ENCODE data around the gene SH3BP4.
"Not testable (repeated sequence)": the region's sequence is repeated elsewhere in the genome, so short reads cannot be mapped to it uniquely, and the experiment has no call there.

SH3BP4 gene

DNA sequence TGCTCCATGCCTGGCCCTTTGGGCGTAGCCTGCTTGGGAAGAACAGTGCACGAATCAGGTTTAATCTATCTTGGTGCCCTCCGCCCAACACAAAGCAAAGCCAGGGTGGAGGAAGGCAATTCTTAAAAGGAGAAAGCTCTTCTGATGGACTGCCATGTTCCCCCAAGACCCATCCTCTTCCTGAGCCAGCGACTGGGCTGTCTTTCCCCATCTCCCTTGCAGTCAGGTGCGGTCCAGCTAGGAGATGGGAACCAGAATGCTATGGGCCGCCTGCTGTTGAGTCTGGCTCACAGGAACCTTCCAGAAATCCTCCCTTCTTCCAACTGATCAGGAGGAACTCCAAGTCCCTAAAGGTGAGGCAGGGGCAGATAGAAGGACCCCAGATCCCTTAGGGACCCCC is 105.0 kb downstream of the SH3BP4 start:
- no peak for DNase-seq (ENCODE audit: low read depth)

- DNase-seq (ENCODE audit: low read depth): not testable (repeated sequence)
Measured at GRCh38 chr2:235057616-235058015, 105.8 kb downstream of the SH3BP4 start.

- no peak for DNase-seq (ENCODE audit: low read depth)
Measured at GRCh38 chr2:235059161-235059560, 107.3 kb downstream of the SH3BP4 start.

- no peak for DNase-seq (ENCODE audit: low read depth)
Measured at GRCh38 chr2:235061656-235062055, 109.8 kb downstream of the SH3BP4 start.

GRCh38 chr2:235063471-235063961 is 111.7 kb downstream of the SH3BP4 start:
- no peak for DNase-seq (ENCODE audit: low read depth)

DNA sequence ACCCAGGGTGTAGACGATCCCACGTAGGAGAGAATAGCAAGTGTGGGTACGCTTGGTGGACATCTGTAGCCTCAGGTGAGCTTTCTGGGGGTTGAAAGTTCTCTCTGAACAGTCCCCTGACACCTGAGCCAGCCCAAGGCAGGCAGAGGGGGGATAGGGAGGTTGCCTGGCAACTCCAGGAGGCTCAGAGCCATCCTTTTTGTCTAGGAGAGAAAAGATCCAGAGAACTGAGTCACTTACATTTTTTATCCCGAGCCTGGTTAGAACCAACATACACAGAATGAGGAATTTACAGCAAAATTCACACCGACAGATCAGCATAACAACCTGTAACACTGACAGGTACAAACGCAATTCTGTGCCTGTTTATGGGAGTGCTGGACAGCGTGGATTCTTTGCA is 113.2 kb downstream of the SH3BP4 start:
- no peak for DNase-seq (ENCODE audit: low read depth)

GRCh38 chr2:235066490-235066889 is 114.7 kb downstream of the SH3BP4 start:
- no peak for DNase-seq (ENCODE audit: low read depth)

GRCh38 chr2:235066895-235067294 is 115.1 kb downstream of the SH3BP4 start:
- DNase-seq (ENCODE audit: low read depth): no peak

DNA sequence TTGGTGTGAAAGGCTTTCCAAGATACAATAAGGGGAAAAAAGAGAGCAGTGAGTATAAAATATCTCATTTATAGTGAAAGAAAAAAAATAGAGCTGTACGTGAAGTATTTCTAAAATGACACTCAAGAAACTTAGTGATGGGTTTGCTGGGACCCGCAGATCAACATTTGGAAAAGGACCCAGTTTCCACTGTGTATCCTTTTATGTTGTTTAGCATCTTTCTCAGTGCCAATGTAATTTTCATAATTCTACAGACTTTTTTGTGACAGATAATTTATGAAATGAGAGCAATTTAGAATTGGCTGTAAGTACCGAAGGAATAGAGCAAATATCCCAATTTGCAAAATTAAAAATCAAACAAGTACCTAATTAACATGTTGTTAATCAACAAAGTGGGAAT is 116.9 kb downstream of the SH3BP4 start:
- no peak for DNase-seq (ENCODE audit: low read depth)

DNA sequence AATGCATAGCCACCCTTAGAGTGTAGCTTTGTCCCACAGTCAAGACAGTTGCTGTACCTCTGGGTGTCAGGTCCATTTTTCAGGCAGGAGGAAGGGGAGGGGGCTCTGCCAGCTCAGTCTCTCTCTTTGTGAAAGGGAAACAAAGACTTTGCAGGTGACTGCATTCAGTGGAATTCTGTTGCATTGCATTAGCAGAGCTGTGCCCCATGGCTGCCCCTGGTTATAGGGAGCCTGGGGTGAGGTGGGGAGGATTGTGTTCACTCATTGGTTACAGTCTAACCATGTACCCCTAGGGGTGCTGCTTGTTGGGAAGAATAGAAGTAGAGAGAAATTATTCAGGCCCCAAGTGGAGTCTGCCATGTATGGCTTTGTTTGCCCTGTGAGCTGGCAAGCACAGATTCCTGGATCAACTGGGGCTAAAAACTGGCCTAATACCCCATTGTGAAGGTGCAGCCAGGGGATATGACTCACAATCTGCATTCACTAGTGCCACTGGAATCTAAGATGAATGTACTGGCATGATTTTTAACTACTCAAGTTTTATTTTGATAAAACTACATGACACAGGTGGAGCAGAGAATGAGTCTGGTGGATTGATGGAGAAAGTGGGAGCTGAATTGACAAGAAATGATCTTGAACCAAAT is 118.4 kb downstream of the SH3BP4 start:
- no peak for DNase-seq (ENCODE audit: low read depth)

GRCh38 chr2:235073868-235074413 is 122.1 kb downstream of the SH3BP4 start:
- no peak for DNase-seq (ENCODE audit: low read depth)

DNA sequence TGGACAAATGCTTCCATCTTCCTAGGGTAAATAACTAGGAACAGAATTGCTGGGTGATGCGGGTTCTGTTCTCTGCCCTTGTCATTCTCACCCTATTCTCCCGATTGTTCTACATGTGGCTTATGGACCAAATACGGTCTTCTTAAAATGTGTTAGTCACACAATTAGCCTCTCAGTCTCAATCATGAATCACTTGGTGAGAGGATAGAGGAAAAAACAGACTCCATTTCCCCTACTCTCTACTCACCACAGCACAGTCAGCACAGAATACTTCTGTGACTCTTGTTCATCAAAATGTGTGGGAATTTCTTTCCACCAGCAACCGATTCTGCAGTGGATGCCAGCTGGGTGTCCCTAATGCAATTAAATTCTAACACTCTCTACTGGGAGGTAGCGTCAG is 125.2 kb downstream of the SH3BP4 start:
- no peak for DNase-seq (ENCODE audit: low read depth)

GRCh38 chr2:235078182-235078581 is 126.4 kb downstream of the SH3BP4 start:
- DNase-seq (ENCODE audit: low read depth): no peak

- DNase-seq (ENCODE audit: low read depth): no peak
Measured at GRCh38 chr2:235078914-235079472, 127.2 kb downstream of the SH3BP4 start.

- no peak for DNase-seq (ENCODE audit: low read depth)
Measured at GRCh38 chr2:235080101-235080500, 128.3 kb downstream of the SH3BP4 start.

- no peak for DNase-seq (ENCODE audit: low read depth)
Measured at GRCh38 chr2:235082578-235083338, 130.9 kb downstream of the SH3BP4 start.

- no peak for DNase-seq (ENCODE audit: low read depth)
Measured at GRCh38 chr2:235083822-235084221, 132.0 kb downstream of the SH3BP4 start.

- DNase-seq (ENCODE audit: low read depth): no peak
Measured at GRCh38 chr2:235084424-235084823, 132.6 kb downstream of the SH3BP4 start.

GRCh38 chr2:235085476-235085875 is 133.7 kb downstream of the SH3BP4 start:
- DNase-seq (ENCODE audit: low read depth): no peak

- no peak for DNase-seq (ENCODE audit: low read depth)
Measured at GRCh38 chr2:235086481-235087184, 134.8 kb downstream of the SH3BP4 start.

GRCh38 chr2:235087832-235088495 is 136.1 kb downstream of the SH3BP4 start:
- DNase-seq (ENCODE audit: low read depth): peak; percentile 13

- DNase-seq (ENCODE audit: low read depth): peak; percentile 20
Measured at GRCh38 chr2:235088496-235088921, 136.7 kb downstream of the SH3BP4 start.
